Activated CD4-positive, alpha-beta T cell treated with anti-CD3 and anti-CD28 coated beads, Interleukin-2, amount 10 ng/mL, durations not matched to agents 7 days and 5 days (primary cell): Measurements from ENCODE around the gene SNX30. TPM values are rescaled to one million over a fixed set of nuclear protein-coding genes. Genes with fewer than 3 reads are reported as not detected.

Experiments
- CTCF ChIA-PET: fragments of 350-600 bp; sonication (Branson Sonifier 250); formaldehyde crosslinking; loops from one replicate; lab custom pipeline; 2021; ENCODE audit warnings: antibody characterized with exemption; lab: Charles Lee
- POLR2A ChIA-PET: fragments of 350-600 bp; sonication (Branson Sonifier 250); formaldehyde crosslinking; loops from one replicate; lab custom pipeline; 2021; ENCODE audit warnings: antibody characterized with exemption; lab: Charles Lee
- DNase-seq: peaks from one replicate; pipeline ENCODE4 v3.0.0-alpha.2; 2020
- H3K27ac Mint-ChIP-seq: one replicate; pipeline ENCODE4 v1.8.0; 2021; ENCODE audit warnings: mild to moderate bottlenecking, moderate library complexity, mixed read lengths
- H3K27me3 Mint-ChIP-seq: one replicate; pipeline ENCODE4 v1.8.0; 2021; ENCODE audit warnings: mixed read lengths
- H3K36me3 Mint-ChIP-seq: one replicate; pipeline ENCODE4 v1.8.0; 2021; ENCODE audit warnings: low read depth, mixed read lengths
- H3K4me1 Mint-ChIP-seq: one replicate; pipeline ENCODE4 v1.8.0; 2021; ENCODE audit warnings: mixed read lengths
- H3K4me3 Mint-ChIP-seq: one replicate; pipeline ENCODE4 v1.8.0; 2021; ENCODE audit warnings: mild to moderate bottlenecking, moderate library complexity, mixed read lengths
- H3K9me3 Mint-ChIP-seq: one replicate; pipeline ENCODE4 v1.8.0; 2021; ENCODE audit warnings: mixed read lengths
- total RNA-seq, 2 experiments: library from RNA; stranded (reverse); gene quantifications; one replicate each; pipeline ENCODE4 v1.2.3, GENCODE V29; 2021

The SNX30 gene
- total RNA-seq, 2 experiments from 2014 or later: 6.9 to 7.4 TPM

- no peak for DNase-seq
- H3K4me1 Mint-ChIP-seq: peaks cover 34% of the 10 kb centered on the region
- CTCF ChIA-PET: interaction anchor here (1.7 kb wide), 1 partner anchor 9 kb away, joined by 8 read pairs; no protein-coding TSS in a partner anchor
- H3K4me3 Mint-ChIP-seq: no peak overlapping the region
- no peak overlapping the region for H3K27ac Mint-ChIP-seq
- H3K36me3 Mint-ChIP-seq: peaks cover 4% of the 10 kb centered on the region
- POLR2A ChIA-PET: interaction anchor here (0.7 kb wide), 1 partner anchor 13 kb away, joined by 13 read pairs; no protein-coding TSS in a partner anchor
- H3K27me3 Mint-ChIP-seq: no peaks in the 10 kb centered on the region
- H3K9me3 Mint-ChIP-seq: no peaks in the 10 kb centered on the region
These were observed 22.0 kb downstream of the SNX30 start for GRCh38 chr9:112772551-112772950.

- DNase-seq: no peak
- Mint-ChIP-seq H3K36me3 (peaks cover 4% of the 10 kb centered on the region), H3K9me3 (no peaks in the 10 kb centered on the region), H3K27ac (no peak overlapping the region), H3K27me3 (no peaks in the 10 kb centered on the region), H3K4me1 (peaks cover 38% of the 10 kb centered on the region), H3K4me3 (no peak overlapping the region)
- ChIA-PET POLR2A (no interaction called here), CTCF (interaction anchor here (0.7 to 1.7 kb wide), 2 partner anchors 9 to 10 kb away, joined by 3 to 8 read pairs; no protein-coding TSS in a partner anchor)
These were observed 23.7 kb downstream of the SNX30 start for GRCh38 chr9:112774006-112774996.

DNA sequence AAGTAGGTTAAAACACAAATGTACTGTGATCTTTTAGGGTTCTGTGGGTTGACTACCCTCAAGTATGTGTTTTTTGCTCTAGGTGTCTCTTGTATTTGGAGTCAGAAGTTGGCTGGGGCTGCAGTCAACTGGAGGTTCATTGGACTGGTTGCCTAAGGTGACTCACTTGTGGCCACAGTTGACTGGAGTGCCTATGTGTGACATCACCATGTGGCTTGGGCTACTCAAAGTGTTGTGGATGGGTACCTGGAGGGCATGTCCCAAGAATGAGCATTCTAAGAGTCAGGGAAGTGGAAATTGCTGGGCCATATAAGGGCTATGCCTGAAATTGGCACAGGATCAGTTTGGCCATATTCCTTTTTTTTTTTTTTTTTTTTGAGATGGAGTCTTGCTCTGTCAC, 27.4 kb downstream of the SNX30 start:
- Mint-ChIP-seq H3K27me3 (no peaks in the 10 kb centered on the region), H3K9me3 (no peaks in the 10 kb centered on the region), H3K27ac (no peak overlapping the region), H3K4me3 (no peak overlapping the region), H3K4me1 (peaks cover 28% of the 10 kb centered on the region), H3K36me3 (no peaks in the 10 kb centered on the region)
- DNase-seq: no peak
- CTCF ChIA-PET: interaction anchor here (0.6 kb wide), 1 partner anchor 67 kb away, joined by 4 read pairs; no protein-coding TSS in a partner anchor
- POLR2A ChIA-PET: no interaction called here

- ChIA-PET POLR2A (no interaction called here), CTCF (no interaction called here)
- no peaks in the 10 kb centered on the region for H3K36me3 Mint-ChIP-seq
- no peaks in the 10 kb centered on the region for H3K9me3 Mint-ChIP-seq
- H3K4me3 Mint-ChIP-seq: no peak overlapping the region
- H3K4me1 Mint-ChIP-seq: peaks cover 15% of the 10 kb centered on the region
- H3K27ac Mint-ChIP-seq: no peak overlapping the region
- H3K27me3 Mint-ChIP-seq: no peaks in the 10 kb centered on the region
- no peak for DNase-seq
These were observed 30.0 kb downstream of the SNX30 start for GRCh38 chr9:112780450-112781036.

- ChIA-PET POLR2A (no interaction called here), CTCF (interaction anchor here (2.6 kb wide), 1 partner anchor 11 kb away, joined by 9 read pairs; no protein-coding TSS in a partner anchor)
- Mint-ChIP-seq H3K4me1 (peaks cover 25% of the 10 kb centered on the region), H3K4me3 (no peak overlapping the region), H3K36me3 (no peaks in the 10 kb centered on the region), H3K27me3 (no peaks in the 10 kb centered on the region), H3K27ac (no peak overlapping the region), H3K9me3 (no peaks in the 10 kb centered on the region)
- DNase-seq: no peak
These were observed 31.7 kb downstream of the SNX30 start for GRCh38 chr9:112782218-112782617.

DNA sequence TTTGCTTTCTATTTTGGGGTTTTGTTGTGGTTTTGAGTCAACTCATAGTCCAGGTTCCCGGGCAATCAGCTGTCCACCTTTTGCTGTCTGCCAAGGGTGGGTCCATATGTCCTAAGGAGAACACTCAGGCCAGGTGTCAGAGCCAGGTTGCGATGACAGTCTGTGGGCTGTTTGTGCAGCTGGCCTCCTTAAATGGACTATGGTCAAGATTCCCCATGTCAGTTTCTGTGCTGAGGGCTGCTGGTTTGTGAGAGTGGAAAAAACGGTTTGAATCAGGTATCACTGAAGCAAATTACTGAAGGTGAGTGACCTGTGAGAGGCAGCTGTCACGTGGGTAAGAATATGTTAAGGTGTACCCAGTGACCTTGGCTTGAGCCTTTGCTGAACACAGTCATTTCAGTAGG, 33.0 kb downstream of the SNX30 start:
- H3K4me1 Mint-ChIP-seq: peaks cover 21% of the 10 kb centered on the region
- no peaks in the 10 kb centered on the region for H3K27me3 Mint-ChIP-seq
- DNase-seq: no peak
- H3K9me3 Mint-ChIP-seq: no peaks in the 10 kb centered on the region
- CTCF ChIA-PET: interaction anchor here (2.6 kb wide), 1 partner anchor 9 kb away, joined by 9 read pairs; no protein-coding TSS in a partner anchor
- POLR2A ChIA-PET: no interaction called here
- H3K36me3 Mint-ChIP-seq: no peaks in the 10 kb centered on the region
- H3K4me3 Mint-ChIP-seq: no peak overlapping the region
- peak overlapping the region; percentile 20 for H3K27ac Mint-ChIP-seq

DNA sequence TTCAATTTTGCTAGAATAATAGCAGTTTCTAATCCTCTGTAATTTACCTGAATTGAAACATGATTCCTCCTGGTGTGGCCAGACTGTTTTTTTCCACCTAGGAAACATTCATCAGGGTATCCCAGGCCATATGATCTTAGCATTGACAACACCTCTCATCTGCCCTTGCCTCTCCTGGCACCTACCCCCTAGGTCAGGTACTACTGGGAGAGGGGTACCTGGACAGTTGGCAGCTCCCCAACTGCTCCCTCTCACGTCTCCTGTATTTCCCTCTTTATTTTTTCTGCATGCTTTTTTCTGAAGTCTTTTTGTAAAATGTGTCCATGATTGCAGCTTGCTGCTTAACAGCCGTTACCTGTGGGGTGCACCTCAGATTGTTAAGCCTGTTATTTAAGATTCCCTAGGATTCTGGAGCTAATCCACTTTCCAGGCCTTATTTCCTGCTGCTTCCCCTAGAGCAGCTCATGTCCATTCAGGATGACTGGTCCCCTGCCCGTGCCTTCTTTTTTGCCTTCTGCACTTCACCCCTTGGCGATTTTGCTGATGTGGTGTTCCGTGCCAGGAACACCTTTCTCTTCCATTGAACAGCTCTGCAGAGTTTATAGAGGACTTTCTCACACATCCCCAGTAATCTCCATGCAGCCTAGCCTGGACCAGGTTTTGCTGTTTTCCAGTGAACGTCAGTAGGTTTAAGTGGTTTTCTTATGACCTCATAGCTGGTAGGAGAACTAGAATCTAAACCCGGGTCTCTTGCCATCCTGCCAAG, 33.6 kb downstream of the SNX30 start:
- CTCF ChIA-PET: interaction anchor here (2.6 kb wide), 1 partner anchor 9 kb away, joined by 9 read pairs; no protein-coding TSS in a partner anchor
- POLR2A ChIA-PET: interaction anchor here (0.6 kb wide), 1 partner anchor 102 kb away, joined by 6 read pairs; no protein-coding TSS in a partner anchor
- H3K27ac Mint-ChIP-seq: no peak overlapping the region
- no peaks in the 10 kb centered on the region for H3K36me3 Mint-ChIP-seq
- H3K4me1 Mint-ChIP-seq: peaks cover 21% of the 10 kb centered on the region
- H3K4me3 Mint-ChIP-seq: no peak overlapping the region
- no peaks in the 10 kb centered on the region for H3K27me3 Mint-ChIP-seq
- no peak for DNase-seq
- no peaks in the 10 kb centered on the region for H3K9me3 Mint-ChIP-seq

DNA sequence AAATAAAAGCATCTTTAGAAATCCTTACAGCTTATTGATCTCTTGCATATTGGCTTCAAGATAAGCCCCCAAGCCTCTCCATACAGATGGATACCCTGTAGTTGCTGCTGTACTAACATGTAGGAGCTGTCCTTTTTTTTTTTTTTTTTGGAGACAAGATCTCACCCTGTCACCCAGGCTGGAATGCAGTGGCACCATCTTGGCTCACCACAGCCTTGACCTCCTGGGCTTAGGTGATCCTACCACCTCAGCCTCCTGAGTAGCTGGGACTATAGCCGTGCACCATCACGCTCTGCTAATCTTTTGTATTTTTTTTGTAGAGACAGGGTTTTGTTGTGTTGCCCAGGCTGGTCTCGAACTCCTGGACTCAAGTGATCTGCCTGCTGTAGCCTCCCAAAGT, 35.4 kb downstream of the SNX30 start:
- Mint-ChIP-seq H3K9me3 (no peaks in the 10 kb centered on the region), H3K27ac (no peak overlapping the region), H3K27me3 (no peaks in the 10 kb centered on the region), H3K4me3 (no peak overlapping the region), H3K36me3 (no peaks in the 10 kb centered on the region), H3K4me1 (peaks cover 12% of the 10 kb centered on the region)
- CTCF ChIA-PET: interaction anchor here (0.6 to 0.7 kb wide), 3 partner anchors 316 to 1118 kb away, joined by 3 to 6 read pairs (median 5); no protein-coding TSS in a partner anchor
- DNase-seq: no peak
- POLR2A ChIA-PET: no interaction called here

DNA sequence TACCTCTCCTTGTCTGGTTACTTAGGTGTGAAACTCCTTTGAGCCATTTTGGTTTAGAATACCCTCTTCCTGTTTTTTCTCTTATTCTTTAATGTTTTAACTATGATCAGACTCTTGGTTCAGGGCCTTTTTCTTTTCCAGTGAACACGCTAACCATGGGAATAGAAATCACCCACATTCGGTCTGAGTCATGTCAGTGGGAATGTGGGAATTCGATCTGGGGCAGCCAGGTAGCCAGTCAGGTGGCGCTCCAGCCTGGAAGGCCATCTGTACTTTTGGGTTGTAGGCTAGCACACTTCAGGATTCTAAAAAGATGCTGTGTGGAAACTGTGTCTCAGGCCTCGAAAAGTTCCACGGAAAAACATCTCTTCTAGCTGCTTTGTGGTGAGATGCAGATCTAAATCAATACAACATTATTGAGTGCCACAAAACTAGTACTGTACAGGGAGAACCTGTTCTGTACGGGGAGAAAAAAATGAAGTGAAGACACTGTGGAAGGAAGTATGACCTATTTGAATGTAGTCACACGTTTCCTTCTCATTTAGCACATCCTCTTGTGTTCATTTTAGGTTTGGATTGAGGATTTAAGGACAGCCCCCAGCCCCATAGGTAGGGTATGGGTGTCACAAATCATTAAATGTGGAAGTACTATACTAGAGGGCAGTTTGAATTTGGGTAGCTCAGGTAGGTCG, 36.4 kb downstream of the SNX30 start:
- no peak for DNase-seq
- Mint-ChIP-seq H3K4me3 (no peak overlapping the region), H3K4me1 (peaks cover 11% of the 10 kb centered on the region), H3K9me3 (no peaks in the 10 kb centered on the region), H3K27me3 (no peaks in the 10 kb centered on the region), H3K27ac (no peak overlapping the region), H3K36me3 (no peaks in the 10 kb centered on the region)
- ChIA-PET CTCF (interaction anchor here (0.6 to 1.1 kb wide), 3 partner anchors 8 to 851 kb away, joined by 3 to 4 read pairs (median 3); no protein-coding TSS in a partner anchor), POLR2A (no interaction called here)

- Mint-ChIP-seq H3K36me3 (no peaks in the 10 kb centered on the region), H3K9me3 (no peaks in the 10 kb centered on the region), H3K4me3 (no peak overlapping the region), H3K4me1 (peaks cover 14% of the 10 kb centered on the region), H3K27me3 (no peaks in the 10 kb centered on the region), H3K27ac (no peak overlapping the region)
- ChIA-PET CTCF (no interaction called here), POLR2A (no interaction called here)
- no peak for DNase-seq
These were observed 37.4 kb downstream of the SNX30 start for GRCh38 chr9:112787978-112788377.

GRCh38 chr9:112789473-112789872, 38.9 kb downstream of the SNX30 start:
- no peak overlapping the region for H3K4me3 Mint-ChIP-seq
- no peaks in the 10 kb centered on the region for H3K27me3 Mint-ChIP-seq
- no peak overlapping the region for H3K27ac Mint-ChIP-seq
- H3K36me3 Mint-ChIP-seq: no peaks in the 10 kb centered on the region
- CTCF ChIA-PET: interaction anchor here (1.0 kb wide), 1 partner anchor 346 kb away, joined by 3 read pairs; no protein-coding TSS in a partner anchor
- POLR2A ChIA-PET: interaction anchor here (0.7 kb wide), 1 partner anchor 708 kb away, joined by 3 read pairs; no protein-coding TSS in a partner anchor
- H3K4me1 Mint-ChIP-seq: peaks cover 18% of the 10 kb centered on the region
- H3K9me3 Mint-ChIP-seq: no peaks in the 10 kb centered on the region
- DNase-seq: no peak
